ENCODE results near the gene CHST5. TPM values are rescaled to one million over a fixed set of nuclear protein-coding genes. Genes with fewer than 3 reads are reported as not detected.

The CHST5 gene
- not detected in 2 replicates for total RNA-seq

GRCh38 chr16:75535901-75536300 is at the start of gene CHST5:
Gene CHST5 (minus strand): TSS chr16:75536108. CDS start chr16:75530384, 5,724 bp downstream.

GRCh38 chr16:75566040-75566757 is 30.3 kb upstream of the CHST5 start, which contains the start of gene GABARAPL2:
Gene GABARAPL2 (plus strand): TSS chr16:75566379. CDS start chr16:75566487, 108 bp downstream.

GRCh38 chr16:75555707-75556430 is 20.0 kb upstream of the CHST5 start, which contains the start of gene TMEM231:
Gene TMEM231 (minus strand): TSS chr16:75556252. CDS start chr16:75556209, 43 bp downstream.

GRCh38 chr16:75495076-75495674 is 40.7 kb downstream of the CHST5 start, which contains the start of gene CHST6:
Gene CHST6 (minus strand): TSS chr16:75495441. CDS start chr16:75479828, 15,613 bp downstream.

Other genes starting within 250 kb of the CHST5 start
- gene CFDP1, start 102.6 kb downstream of the CHST5 start, total RNA-seq: 48.7 and 52.2 TPM in 2 replicates
- 5.5 and 12.8 TPM in 2 replicates for gene TMEM170A, start 71.4 kb downstream of the CHST5 start, total RNA-seq
- 0.43 and 0.70 TPM in 2 replicates for gene CHST6, start 40.7 kb downstream of the CHST5 start, total RNA-seq
- 7.9 and 11.7 TPM in 2 replicates for gene TMEM231, start 20.1 kb upstream of the CHST5 start, total RNA-seq
- gene GABARAPL2, start 30.3 kb upstream of the CHST5 start, total RNA-seq: 54.9 and 66.9 TPM in 2 replicates
- gene ADAT1, start 87.2 kb upstream of the CHST5 start, total RNA-seq: 22.2 and 24.4 TPM in 2 replicates
- gene KARS1, start 111.6 kb upstream of the CHST5 start, total RNA-seq: 130 and 146 TPM in 2 replicates
- gene TERF2IP, start 111.7 kb upstream of the CHST5 start, total RNA-seq: 36.7 and 51.1 TPM in 2 replicates
- gene CPHXL2, start 140.9 kb upstream of the CHST5 start, total RNA-seq: not detected in 2 replicates
- not detected in 2 replicates for gene DUXB, start 165.4 kb upstream of the CHST5 start, total RNA-seq
- not detected in 2 replicates for gene CPHXL, start 190.4 kb upstream of the CHST5 start, total RNA-seq

All from pericardium fibroblast (primary cell).